Measurements from ENCODE around the gene SNTA1. TPM values are rescaled to one million over a fixed set of nuclear protein-coding genes. Genes with fewer than 3 reads are reported as not detected.

SNTA1 gene
- polyA plus RNA-seq, 1 donor (not counting 4 experiments of a cell fraction or from before 2014, with no cell fraction given), result 3.6 TPM

GRCh38 chr20:33388268-33388667 is 55.3 kb downstream of the SNTA1 start:
- Histone ChIP-seq H3K4me2 (ENCODE audit: control insufficient read depth, extremely low read depth, insufficient read depth, low read depth, low read length) (no peak overlapping the region), H3K9me3 (ENCODE audit: control insufficient read depth, low read depth, low read length) (no peaks in the 10 kb centered on the region), H3K27ac (ENCODE audit: control insufficient read depth, insufficient read depth, low read length) (no peak overlapping the region), H4K20me1 (ENCODE audit: control insufficient read depth, extremely low read depth, insufficient read depth, low read length) (no peaks in the 10 kb centered on the region), H3K9me1 (ENCODE audit: control insufficient read depth, extremely low read depth, insufficient read depth, low read length) (no peaks in the 10 kb centered on the region), H3K9ac (ENCODE audit: control insufficient read depth, extremely low read depth, insufficient read depth, low read length) (no peak overlapping the region), H3K4me1 (ENCODE audit: control insufficient read depth, extremely low read depth, insufficient read depth, low read length) (peaks cover 7% of the 10 kb centered on the region), H2AFZ (ENCODE audit: control insufficient read depth, low read length) (no peak overlapping the region), H3K4me3 (ENCODE audit: control insufficient read depth in 2 of 3, extremely low read depth in 1 of 3, insufficient read depth in 2 of 3, low read depth in 1 of 3, low read length in 3 of 3) (no peak overlapping the region), H3K79me2 (ENCODE audit: control insufficient read depth, insufficient read depth, low read length) (no peaks in the 10 kb centered on the region), H3K36me3 (ENCODE audit: control insufficient read depth in 2 of 2, extremely low read depth in 1 of 2, insufficient read depth in 2 of 2, low read length in 2 of 2) (peaks cover 14 to 16% of the 10 kb centered on the region in 2 experiments), H3K27me3 (ENCODE audit: control insufficient read depth, extremely low read depth, insufficient read depth, low read length) (no peaks in the 10 kb centered on the region)
- FAIRE-seq, result no peak
- no peak for DNase-seq (ENCODE audit: low read depth, low spot score)
- dilution Hi-C loops (cut with MboI; ENCODE audit: extremely low pct_ligation_motif_present, low sequenced_read_pairs), result no loop called here
- TF ChIP-seq CTCF (optimal IDR thresholded peaks at IDR 0.05 in 1 of 3, IDR thresholded peaks at IDR 0.05 in 1 of 3, conservative IDR thresholded peaks at IDR 0.05 in 1 of 3; ENCODE audit: extremely low read depth in 1 of 3, insufficient read depth in 2 of 3, low read length in 3 of 3) (no peak), EZH2 (IDR thresholded peaks at IDR 0.05; ENCODE audit: low read length) (no peak)

GRCh38 chr20:33387177-33387576 is 56.4 kb downstream of the SNTA1 start:
- Histone ChIP-seq H3K27ac (ENCODE audit: control insufficient read depth, insufficient read depth, low read length) (peak overlapping the region; percentile 45), H3K4me1 (ENCODE audit: control insufficient read depth, extremely low read depth, insufficient read depth, low read length) (peaks cover 7% of the 10 kb centered on the region), H2AFZ (ENCODE audit: control insufficient read depth, low read length) (peak overlapping the region; percentile 29), H3K4me3 (ENCODE audit: control insufficient read depth in 2 of 3, extremely low read depth in 1 of 3, insufficient read depth in 2 of 3, low read depth in 1 of 3, low read length in 3 of 3) (no peak overlapping the region), H3K9me1 (ENCODE audit: control insufficient read depth, extremely low read depth, insufficient read depth, low read length) (no peaks in the 10 kb centered on the region), H3K27me3 (ENCODE audit: control insufficient read depth, extremely low read depth, insufficient read depth, low read length) (no peaks in the 10 kb centered on the region), H3K9me3 (ENCODE audit: control insufficient read depth, low read depth, low read length) (no peaks in the 10 kb centered on the region), H4K20me1 (ENCODE audit: control insufficient read depth, extremely low read depth, insufficient read depth, low read length) (no peaks in the 10 kb centered on the region), H3K4me2 (ENCODE audit: control insufficient read depth, extremely low read depth, insufficient read depth, low read depth, low read length) (peak overlapping the region; percentile 53), H3K36me3 (ENCODE audit: control insufficient read depth in 2 of 2, extremely low read depth in 1 of 2, insufficient read depth in 2 of 2, low read length in 2 of 2) (peaks cover 14 to 16% of the 10 kb centered on the region in 2 experiments), H3K9ac (ENCODE audit: control insufficient read depth, extremely low read depth, insufficient read depth, low read length) (peak overlapping the region; percentile 35), H3K79me2 (ENCODE audit: control insufficient read depth, insufficient read depth, low read length) (no peaks in the 10 kb centered on the region)
- dilution Hi-C loops (cut with MboI; ENCODE audit: extremely low pct_ligation_motif_present, low sequenced_read_pairs), result no loop called here
- peak; percentile 58 for FAIRE-seq
- TF ChIP-seq EZH2 (IDR thresholded peaks at IDR 0.05; ENCODE audit: low read length) (no peak), CTCF (optimal IDR thresholded peaks at IDR 0.05 in 1 of 3, IDR thresholded peaks at IDR 0.05 in 1 of 3, conservative IDR thresholded peaks at IDR 0.05 in 1 of 3; ENCODE audit: extremely low read depth in 1 of 3, insufficient read depth in 2 of 3, low read length in 3 of 3) (no peak)
- no peak for DNase-seq (ENCODE audit: low read depth, low spot score)
